Panc1 (cell line): ENCODE measurements around the gene TAP2. TPM values are rescaled to one million over a fixed set of nuclear protein-coding genes. Genes with fewer than 3 reads are reported as not detected.

ENCODE experiments used
- ATAC-seq: fragments of 200-7000 bp; cut with Tn5 transposase; 2 replicates; pipeline ENCODE4 v1.9.1; 2020; ENCODE audit warnings: mild to moderate bottlenecking, moderate library complexity
- BruUV-seq: library from RNA; stranded (reverse); fragments of 400-500 nt; replicated peaks from 2 replicates; lab custom pipeline; 2021; lab: Mats Ljungman, UMichigan
- CTCF ChIA-PET: fragments of 300-600 bp; sonication (Branson Sonifier 250); formaldehyde crosslinking; loops from one replicate; lab custom pipeline; 2022; ENCODE audit warnings: antibody characterized with exemption; lab: Charles Lee
- POLR2A ChIA-PET: fragments of 300-600 bp; sonication (Branson Sonifier 250); formaldehyde crosslinking; loops from one replicate; lab custom pipeline; 2022; ENCODE audit warnings: antibody characterized with exemption; lab: Charles Lee
- DNase-seq: peaks from one replicate; pipeline ENCODE4 v3.0.0-alpha.2; 2010; ENCODE audit warnings: low read depth, low spot score
- H3K27ac ChIP-seq: 2 replicates; pipeline ENCODE4 v1.5.1; 2011; ENCODE audit warnings: mild to moderate bottlenecking, low read length, inconsistent platforms
- H3K27me3 ChIP-seq: fragments of 200-500 bp; sonication (Bioruptor generic); 2 replicates; pipeline ENCODE4 v1.6.0; 2014; ENCODE audit warnings: low read length, inconsistent platforms; ENCODE audit not compliant: control insufficient read depth, insufficient read depth
- H3K36me3 ChIP-seq: fragments of 200-500 bp; sonication (Bioruptor generic); 2 replicates; pipeline ENCODE4 v1.5.1; 2014; ENCODE audit warnings: inconsistent platforms, mild to moderate bottlenecking, low read length, moderate library complexity; ENCODE audit not compliant: control insufficient read depth, insufficient read depth
- H3K4me1 ChIP-seq: 2 replicates; pipeline ENCODE4 v1.5.1; 2011; ENCODE audit warnings: inconsistent platforms, mild to moderate bottlenecking, low read length, moderate library complexity; ENCODE audit not compliant: control insufficient read depth, insufficient read depth
- H3K4me3 ChIP-seq, 2 experiments: 2 replicates each; pipeline ENCODE4 v1.5.1; 2011 to 2012; ENCODE audit warnings: low read depth in 2 of 2, low read length in 2 of 2, mild to moderate bottlenecking in 2 of 2, inconsistent platforms in 1 of 2, moderate library complexity in 1 of 2
- H3K9me3 ChIP-seq: fragments of 200-500 bp; sonication (Bioruptor generic); 2 replicates; pipeline ENCODE4 v1.5.1; 2014; ENCODE audit warnings: low read depth, mild to moderate bottlenecking, inconsistent platforms, low read length, moderate library complexity; ENCODE audit not compliant: control insufficient read depth, insufficient read depth
- POLR2AphosphoS5 ChIP-seq: IDR thresholded peaks from 2 replicates; pipeline ENCODE4 v1.6.1; 2012; ENCODE audit warnings: mild to moderate bottlenecking, low read depth, low read length, moderate library complexity
- SIN3A ChIP-seq: IDR thresholded peaks from 2 replicates; pipeline ENCODE4 v1.6.1; 2012; ENCODE audit warnings: low read depth, mild to moderate bottlenecking, low read length, moderate library complexity, borderline replicate concordance; ENCODE audit not compliant: insufficient read depth
- TCF7L2 ChIP-seq: IDR thresholded peaks from 2 replicates; pipeline ENCODE4 v1.6.1; 2011; ENCODE audit warnings: mild to moderate bottlenecking, low read depth, low read length, inconsistent platforms
- in situ Hi-C: cut with HindIII; loops from 2 replicates; pipeline ENCODE4 v1.10.0; 2016; ENCODE audit warnings: low sequenced_read_pairs, low pct_unique_long_range_greater_than_20kb
- intact Hi-C: fragments of 100-400 bp; cut with micrococcal nuclease; formaldehyde crosslinking; loops from one replicate; pipeline ENCODE4 v1.10.0; 2022; ENCODE audit not compliant: unreplicated experiment
- total RNA-seq: library from RNA; stranded (reverse); gene quantifications from one replicate; pipeline ENCODE4 v1.2.1, GENCODE V29; 2021; ENCODE audit not compliant: unreplicated experiment
- TF ChIP-seq, protein P1 (sequence below): fragments of 450-650 bp; IDR thresholded peaks from 2 replicates; pipeline ENCODE4 v1.5.1; 2017; ENCODE audit warnings: mild to moderate bottlenecking
- TF ChIP-seq, protein P2 (sequence below), 2 experiments: IDR thresholded peaks; 2 replicates each; pipeline ENCODE4 v1.6.1; 2011 to 2012; ENCODE audit warnings: low read depth in 2 of 2, control low read depth in 1 of 2, low read length in 1 of 2, mild to moderate bottlenecking in 1 of 2, moderate library complexity in 1 of 2; ENCODE audit not compliant: insufficient read depth in 1 of 2

TAP2 gene
- total RNA-seq, 1 experiment from 2014 or later: 93.6 TPM

- TF ChIP-seq TCF7L2: no peak
- TF ChIP-seq SIN3A: no peak
- TF ChIP-seq, protein P1, sequence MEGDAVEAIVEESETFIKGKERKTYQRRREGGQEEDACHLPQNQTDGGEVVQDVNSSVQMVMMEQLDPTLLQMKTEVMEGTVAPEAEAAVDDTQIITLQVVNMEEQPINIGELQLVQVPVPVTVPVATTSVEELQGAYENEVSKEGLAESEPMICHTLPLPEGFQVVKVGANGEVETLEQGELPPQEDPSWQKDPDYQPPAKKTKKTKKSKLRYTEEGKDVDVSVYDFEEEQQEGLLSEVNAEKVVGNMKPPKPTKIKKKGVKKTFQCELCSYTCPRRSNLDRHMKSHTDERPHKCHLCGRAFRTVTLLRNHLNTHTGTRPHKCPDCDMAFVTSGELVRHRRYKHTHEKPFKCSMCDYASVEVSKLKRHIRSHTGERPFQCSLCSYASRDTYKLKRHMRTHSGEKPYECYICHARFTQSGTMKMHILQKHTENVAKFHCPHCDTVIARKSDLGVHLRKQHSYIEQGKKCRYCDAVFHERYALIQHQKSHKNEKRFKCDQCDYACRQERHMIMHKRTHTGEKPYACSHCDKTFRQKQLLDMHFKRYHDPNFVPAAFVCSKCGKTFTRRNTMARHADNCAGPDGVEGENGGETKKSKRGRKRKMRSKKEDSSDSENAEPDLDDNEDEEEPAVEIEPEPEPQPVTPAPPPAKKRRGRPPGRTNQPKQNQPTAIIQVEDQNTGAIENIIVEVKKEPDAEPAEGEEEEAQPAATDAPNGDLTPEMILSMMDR: no peak
- TF ChIP-seq POLR2AphosphoS5: no peak
- TF ChIP-seq, protein P2, sequence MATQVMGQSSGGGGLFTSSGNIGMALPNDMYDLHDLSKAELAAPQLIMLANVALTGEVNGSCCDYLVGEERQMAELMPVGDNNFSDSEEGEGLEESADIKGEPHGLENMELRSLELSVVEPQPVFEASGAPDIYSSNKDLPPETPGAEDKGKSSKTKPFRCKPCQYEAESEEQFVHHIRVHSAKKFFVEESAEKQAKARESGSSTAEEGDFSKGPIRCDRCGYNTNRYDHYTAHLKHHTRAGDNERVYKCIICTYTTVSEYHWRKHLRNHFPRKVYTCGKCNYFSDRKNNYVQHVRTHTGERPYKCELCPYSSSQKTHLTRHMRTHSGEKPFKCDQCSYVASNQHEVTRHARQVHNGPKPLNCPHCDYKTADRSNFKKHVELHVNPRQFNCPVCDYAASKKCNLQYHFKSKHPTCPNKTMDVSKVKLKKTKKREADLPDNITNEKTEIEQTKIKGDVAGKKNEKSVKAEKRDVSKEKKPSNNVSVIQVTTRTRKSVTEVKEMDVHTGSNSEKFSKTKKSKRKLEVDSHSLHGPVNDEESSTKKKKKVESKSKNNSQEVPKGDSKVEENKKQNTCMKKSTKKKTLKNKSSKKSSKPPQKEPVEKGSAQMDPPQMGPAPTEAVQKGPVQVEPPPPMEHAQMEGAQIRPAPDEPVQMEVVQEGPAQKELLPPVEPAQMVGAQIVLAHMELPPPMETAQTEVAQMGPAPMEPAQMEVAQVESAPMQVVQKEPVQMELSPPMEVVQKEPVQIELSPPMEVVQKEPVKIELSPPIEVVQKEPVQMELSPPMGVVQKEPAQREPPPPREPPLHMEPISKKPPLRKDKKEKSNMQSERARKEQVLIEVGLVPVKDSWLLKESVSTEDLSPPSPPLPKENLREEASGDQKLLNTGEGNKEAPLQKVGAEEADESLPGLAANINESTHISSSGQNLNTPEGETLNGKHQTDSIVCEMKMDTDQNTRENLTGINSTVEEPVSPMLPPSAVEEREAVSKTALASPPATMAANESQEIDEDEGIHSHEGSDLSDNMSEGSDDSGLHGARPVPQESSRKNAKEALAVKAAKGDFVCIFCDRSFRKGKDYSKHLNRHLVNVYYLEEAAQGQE (IDR thresholded peaks at IDR 0.05; ENCODE audit: insufficient read depth in 1 of 2, low read depth in 2 of 2, low read length in 1 of 2): no peak
- Histone ChIP-seq H3K36me3 (peaks cover 2% of the 10 kb centered on the region; the same call in 1 of the 2 replicates), H3K4me1 (peaks cover 7% of the 10 kb centered on the region; the same call in 1 of the 2 replicates), H3K27me3 (no peaks in the 10 kb centered on the region), H3K9me3 (no peaks in the 10 kb centered on the region), H3K4me3 (no peak overlapping the region), H3K27ac (no peak overlapping the region)
- POLR2A ChIA-PET: no interaction called here
- CTCF ChIA-PET: no interaction called here
- ATAC-seq: no peak
- DNase-seq: no peak
- BruUV-seq: no TSS peak
- intact Hi-C loops: no loop called here
- in situ Hi-C loops: no loop called here
Observed at GRCh38 chr6:32835167-32835893, 3.2 kb downstream of the TAP2 start.

- BruUV-seq: no TSS peak
- Histone ChIP-seq H3K27me3 (no peaks in the 10 kb centered on the region), H3K4me1 (peaks cover 7% of the 10 kb centered on the region; the same call in 1 of the 2 replicates), H3K9me3 (no peaks in the 10 kb centered on the region), H3K36me3 (peaks cover 4% of the 10 kb centered on the region; the same call in 1 of the 2 replicates), H3K4me3 (no peak overlapping the region), H3K27ac (no peak overlapping the region)
- ATAC-seq (no peak), DNase-seq (no peak)
- in situ Hi-C loops: no loop called here
- TF ChIP-seq POLR2AphosphoS5 (no peak), TCF7L2 (no peak), SIN3A (no peak)
- TF ChIP-seq, protein P2 (IDR thresholded peaks at IDR 0.05; ENCODE audit: insufficient read depth in 1 of 2, low read depth in 2 of 2, low read length in 1 of 2): no peak
- TF ChIP-seq, protein P1: no peak
- POLR2A ChIA-PET: no interaction called here
- intact Hi-C loops: no loop called here
- CTCF ChIA-PET: no interaction called here
Observed at GRCh38 chr6:32833664-32834063, 4.9 kb downstream of the TAP2 start.
